GM12873 (cell line): ENCODE measurements around the gene INPP5A.

Source experiments
- CTCF ChIP-seq: IDR thresholded peaks from 2 replicates; pipeline ENCODE4 v1.5.1; 2012; ENCODE audit warnings: low read depth, mild to moderate bottlenecking, moderate library complexity, low read length, control low read depth; ENCODE audit not compliant: insufficient read depth; ENCODE audit errors: missing control alignments

The INPP5A gene

GRCh38 chr10:132585732-132586722, 48.4 kb downstream of the INPP5A start:
- no peak for TF ChIP-seq CTCF

GRCh38 chr10:132586739-132587138, 49.2 kb downstream of the INPP5A start:
- no peak for TF ChIP-seq CTCF

- no peak for TF ChIP-seq CTCF
Observed at GRCh38 chr10:132587175-132587574, 49.6 kb downstream of the INPP5A start.

- no peak for TF ChIP-seq CTCF
Observed at GRCh38 chr10:132588301-132589013, 50.9 kb downstream of the INPP5A start.

GRCh38 chr10:132589015-132589414, 51.4 kb downstream of the INPP5A start:
- TF ChIP-seq CTCF, result no peak

- TF ChIP-seq CTCF, result no peak
Observed at GRCh38 chr10:132589681-132590080, 52.1 kb downstream of the INPP5A start.

- no peak for TF ChIP-seq CTCF
Observed at GRCh38 chr10:132590094-132590751, 52.6 kb downstream of the INPP5A start.
